HG03108 (cell line): ENCODE results near the gene PRICKLE2.

Experiments used
- ATAC-seq: cut with Tn5 transposase; IDR thresholded peaks from one replicate; pipeline ENCODE4 v1.9.1; 2021; ENCODE audit warnings: moderate library complexity; ENCODE audit not compliant: unreplicated experiment

Gene PRICKLE2

DNA sequence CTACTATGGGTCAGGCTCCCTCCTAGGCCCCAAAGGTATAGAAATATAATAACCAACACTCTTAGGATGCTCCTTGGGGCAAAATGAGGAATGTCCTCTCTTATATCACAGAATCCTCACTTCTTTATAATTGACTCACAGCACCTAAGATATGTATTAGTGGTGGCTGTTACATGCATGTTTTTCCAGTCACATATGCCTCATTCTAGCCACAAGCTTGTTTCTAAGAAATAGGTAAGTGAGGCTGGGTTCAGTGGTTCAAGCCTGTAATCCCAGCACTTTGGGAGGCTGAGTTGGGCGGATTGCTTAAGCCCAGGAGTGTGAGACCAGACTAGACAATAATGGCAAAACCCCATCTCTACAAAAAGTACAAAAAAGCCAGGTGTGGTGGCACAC is 144.0 kb downstream of the PRICKLE2 start:
- ATAC-seq = no peak

DNA sequence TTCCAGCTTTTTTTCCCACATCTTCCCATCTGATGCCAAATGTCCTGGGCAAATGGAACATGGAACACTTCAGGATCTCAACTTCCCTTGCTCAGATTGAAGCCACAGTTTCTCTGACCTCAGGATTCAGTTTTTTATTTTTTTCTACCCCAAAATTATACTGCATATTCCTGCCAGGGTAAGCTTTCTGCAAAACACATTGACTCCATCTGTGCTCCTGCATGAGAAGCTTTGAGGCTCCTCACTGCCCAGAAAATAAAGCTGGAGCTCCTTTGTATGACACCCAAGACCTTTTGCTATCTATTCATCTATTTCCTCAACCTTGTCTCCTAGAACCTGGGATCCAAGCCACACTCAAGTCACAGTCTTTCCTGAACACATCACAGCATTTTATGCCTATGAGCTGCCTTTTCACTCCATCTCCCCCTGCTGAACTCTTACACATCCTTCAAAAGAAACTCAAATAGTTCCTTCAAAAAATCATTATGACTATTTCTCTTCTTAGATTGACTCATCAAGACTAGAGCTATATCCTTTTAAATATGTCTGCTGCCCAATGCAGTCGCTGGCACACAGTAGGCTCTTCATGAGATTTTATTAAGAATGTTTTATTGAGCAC is 144.5 kb downstream of the PRICKLE2 start:
- ATAC-seq = no peak

DNA sequence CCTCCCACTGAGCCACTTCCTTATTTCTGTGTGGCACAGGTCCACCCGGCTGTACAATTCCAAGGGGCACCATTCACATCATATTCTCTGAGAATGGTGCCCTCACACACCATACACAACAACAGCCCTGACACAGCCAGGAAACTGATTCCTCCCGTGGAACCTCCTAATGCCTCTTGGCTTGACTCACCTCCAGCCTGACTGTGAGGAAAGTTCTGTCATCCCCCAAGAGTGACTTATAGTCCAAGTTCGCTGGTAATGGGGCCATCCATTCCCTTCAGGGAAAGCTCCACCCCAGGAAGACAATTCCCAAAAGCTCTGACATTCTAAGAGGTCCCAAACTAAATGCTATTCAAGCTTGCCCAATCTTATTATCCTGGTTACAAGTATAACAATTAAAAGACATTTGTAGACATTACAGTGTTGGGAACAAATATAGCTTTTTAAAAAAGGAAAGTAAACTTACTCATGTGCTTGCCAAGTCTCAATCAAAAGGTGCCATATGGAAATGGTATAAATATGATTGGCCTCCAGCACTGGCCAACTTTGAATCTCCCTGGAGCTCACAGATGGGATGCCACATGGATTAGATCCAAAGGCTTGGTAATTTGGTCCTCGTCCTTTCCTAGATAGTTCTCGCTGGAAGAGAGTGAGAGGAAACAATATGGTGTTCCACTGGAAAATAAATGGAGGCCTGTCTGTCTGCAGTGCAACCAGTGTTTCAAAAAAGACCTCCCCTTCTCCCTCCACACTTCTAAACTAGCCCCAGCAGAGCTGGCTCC is 145.7 kb downstream of the PRICKLE2 start:
- ATAC-seq = no peak

DNA sequence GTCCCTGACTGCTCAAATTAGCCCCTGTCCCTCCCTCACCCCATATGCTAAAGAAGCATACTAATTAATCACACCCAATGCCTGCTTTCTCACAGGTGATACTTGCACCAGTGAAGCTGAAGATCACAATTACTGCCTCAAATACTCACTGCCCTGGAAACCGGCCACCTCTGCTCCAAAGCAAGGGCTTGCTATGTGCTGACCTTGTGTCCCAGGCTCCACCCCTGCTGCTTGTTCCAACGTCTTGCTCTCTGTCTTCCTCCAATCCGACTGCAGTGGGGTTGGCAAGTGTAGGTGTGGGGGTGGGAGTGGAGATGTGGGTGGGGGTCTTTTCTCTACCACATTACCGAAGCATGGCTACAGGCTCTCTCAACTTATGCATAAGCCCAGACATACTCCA is 146.3 kb downstream of the PRICKLE2 start:
- no peak for ATAC-seq

DNA sequence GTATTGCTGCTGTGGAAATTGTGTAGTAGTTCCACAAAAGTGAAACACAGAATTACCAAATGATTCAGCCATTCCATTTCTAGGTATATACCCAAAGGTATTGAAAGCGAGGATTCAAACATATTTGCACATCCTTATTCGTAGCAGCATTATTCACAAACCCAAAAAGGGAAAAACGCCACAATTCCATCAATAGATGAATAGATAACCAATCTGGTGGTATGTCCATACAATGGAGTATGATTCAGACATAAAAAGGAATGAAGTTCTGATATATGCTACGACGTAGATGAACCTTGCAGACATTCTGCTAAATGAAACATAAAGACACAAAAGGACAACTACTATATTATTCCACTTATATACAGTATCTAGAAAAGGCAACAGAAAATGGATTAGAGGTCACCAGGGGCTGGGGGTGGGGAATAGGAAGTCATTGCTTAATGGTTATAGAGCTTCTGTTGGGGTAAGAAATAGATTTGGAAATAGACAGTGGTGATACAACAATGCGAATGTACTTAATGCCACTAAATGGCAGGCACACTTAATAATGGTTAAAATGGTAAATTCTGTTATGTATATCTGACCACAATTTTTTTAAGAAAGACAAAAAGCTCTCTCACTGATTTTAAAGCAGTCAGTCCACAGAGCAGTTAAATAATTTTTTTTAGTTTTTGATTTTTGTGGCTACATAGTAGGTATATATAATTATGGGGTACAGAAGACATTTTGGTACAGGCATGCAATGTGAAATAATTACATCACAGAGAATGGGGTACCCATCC is 150.2 kb downstream of the PRICKLE2 start:
- ATAC-seq = no peak

DNA sequence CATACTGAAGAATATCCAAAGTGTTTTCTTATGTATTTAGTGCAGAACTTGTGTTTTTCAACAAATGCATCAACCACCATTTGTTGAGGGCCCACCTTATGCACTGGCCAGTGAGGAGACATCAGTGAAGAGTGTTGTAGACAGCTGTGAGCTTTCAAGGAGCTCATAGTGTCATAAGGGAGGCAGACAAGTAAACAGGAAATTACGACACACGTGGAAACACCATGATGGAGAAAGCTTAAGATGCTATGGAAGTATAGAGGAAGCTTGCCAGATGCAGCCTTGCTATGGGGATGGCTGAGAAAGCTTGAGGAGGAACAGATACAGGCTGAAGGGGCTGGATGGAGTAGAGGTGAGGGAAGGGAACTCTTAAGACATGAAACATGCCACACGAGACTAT is 151.2 kb downstream of the PRICKLE2 start:
- no peak for ATAC-seq

DNA sequence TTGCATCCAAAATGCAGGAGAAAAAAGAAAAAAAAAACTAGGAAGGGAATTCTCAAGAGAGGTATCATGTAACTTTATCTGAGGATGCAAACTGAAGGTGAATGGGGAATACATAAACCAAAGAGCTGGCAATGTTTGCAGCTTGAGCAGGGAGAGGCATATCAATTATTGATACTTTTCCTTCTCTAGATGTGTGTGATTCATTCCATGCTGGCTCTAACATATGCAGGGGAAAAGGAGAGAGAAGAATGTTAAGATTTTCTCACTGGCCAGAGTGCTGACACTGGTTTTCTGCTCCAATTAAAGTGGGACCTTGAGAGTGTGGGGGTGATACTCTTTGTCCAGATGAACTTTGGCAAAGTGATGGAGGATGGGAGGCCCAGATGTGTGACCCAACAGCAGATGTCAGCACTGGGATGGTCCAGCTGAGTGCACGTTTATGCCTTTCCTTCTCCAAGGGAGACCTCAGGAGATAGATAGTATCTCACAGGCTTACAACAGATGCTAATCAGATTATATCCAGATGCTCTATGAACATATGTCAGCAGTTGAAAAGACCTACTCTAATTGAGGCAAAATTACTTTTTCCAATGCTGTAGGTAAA is 152.0 kb downstream of the PRICKLE2 start:
- ATAC-seq = no peak

DNA sequence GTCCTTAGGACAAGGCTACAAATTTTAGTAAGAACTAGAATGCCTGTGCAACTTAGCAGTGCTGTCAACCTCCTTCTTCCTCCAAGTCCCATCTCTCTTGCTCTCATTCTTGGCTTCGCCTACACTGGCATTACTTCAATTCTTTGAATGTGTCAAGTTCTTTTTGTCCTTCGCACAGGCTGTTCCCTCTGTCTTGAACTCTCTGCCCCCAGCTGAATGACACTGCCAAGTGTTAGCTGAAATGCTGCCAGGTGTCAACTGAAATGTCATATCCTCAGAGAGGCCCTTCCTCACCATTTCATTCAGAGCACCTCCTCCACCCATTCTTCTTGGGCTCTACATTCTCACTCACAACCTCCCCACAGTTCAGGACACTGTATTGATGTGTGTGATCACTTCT is 153.1 kb downstream of the PRICKLE2 start:
- no peak for ATAC-seq

DNA sequence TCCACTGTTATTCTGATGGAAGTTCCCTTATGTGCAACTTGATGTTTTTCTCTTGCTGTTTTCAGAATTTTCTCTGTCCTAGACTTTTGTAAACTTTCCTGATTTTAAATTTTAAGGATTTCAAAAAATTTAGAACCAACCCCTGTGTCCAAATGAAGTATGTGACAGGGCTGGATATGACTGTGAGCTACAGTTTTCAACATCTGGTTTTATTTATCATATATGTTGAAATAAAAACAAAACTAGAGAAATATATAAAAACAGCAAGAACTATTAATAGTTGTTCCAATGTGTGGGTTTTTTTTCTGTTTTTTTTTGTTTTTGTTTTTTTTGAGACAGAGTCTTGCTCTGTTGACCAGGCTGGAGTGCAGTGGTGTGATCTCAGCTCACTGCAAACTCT is 154.6 kb downstream of the PRICKLE2 start:
- ATAC-seq = no peak

DNA sequence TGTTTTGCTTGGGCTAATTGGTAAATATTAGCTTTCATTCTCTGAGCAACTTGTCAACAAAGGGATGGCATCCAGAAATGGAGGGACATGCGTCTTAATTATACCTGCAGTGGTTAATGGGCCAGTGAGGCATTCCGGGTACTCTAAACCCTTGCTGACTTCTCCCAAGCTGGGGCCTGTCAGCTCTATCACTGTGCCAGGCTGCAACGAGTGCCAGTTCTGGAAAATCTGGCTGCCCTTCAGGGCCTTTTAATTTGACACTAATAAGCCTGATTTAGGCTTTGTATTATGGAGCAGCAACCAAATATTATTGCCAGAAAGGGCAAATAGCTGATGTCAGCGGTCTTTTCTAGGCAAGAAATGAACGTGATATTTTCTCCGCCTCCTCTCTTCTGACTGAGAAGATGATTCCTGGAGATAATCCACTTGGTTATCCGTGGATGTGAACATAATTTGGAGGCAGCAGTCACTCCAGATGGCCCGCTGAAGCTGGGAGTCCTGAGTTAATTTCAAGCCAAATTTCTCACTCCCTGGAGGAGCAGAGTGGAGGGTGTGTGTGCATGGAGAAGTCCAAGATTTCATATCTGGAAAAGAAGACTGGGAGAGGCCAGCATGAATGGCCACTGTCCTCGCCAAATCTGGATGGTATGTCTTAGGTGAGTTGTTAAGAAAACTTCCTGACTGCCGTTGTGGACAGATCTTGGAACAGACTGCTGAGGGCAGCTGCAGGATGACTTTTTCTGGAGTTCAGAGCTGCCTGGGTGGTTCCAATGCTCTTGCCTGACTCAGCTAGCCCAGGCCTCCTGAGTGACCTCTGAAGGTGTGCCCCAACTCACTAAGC is 157.5 kb downstream of the PRICKLE2 start:
- ATAC-seq = no peak

DNA sequence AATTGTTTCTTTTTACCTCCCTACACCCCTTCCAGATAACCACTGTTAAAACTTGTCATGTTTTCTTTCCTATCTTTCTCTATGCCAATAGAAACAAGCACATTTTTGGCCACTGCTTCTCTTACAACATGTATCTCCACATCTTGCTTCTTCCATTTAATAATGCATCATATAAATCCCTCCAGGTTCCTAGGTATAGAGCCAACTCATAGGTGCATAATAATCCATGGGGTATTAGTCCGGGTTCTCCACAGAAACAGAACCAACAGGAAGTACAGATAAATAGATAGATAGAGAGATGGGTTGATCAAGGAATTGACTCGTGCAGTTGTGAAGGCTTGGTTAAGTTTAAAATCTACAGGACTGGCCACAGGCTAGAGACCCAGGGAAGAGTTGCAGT is 160.5 kb downstream of the PRICKLE2 start:
- no peak for ATAC-seq

DNA sequence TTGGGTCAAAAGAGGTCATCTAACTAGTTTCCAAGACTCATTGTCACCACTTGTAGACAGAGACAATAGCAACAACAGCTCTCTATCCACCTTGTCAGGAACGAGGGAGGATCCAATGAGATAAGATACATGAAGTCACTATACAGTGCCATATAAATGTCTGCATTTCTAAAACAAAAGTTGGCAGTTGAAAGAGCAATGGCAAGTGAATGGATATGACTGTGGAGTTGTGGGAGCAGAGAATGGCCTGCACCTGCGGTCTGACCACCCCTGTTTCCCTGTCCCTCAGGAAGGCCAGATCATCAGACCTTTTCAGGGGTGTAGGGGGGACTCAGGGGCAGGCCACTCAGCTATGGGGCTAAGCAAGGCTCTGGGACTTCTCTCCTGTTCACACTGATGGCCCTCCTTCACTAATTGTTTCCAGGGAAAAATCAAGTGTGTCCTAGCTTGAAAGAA is 161.3 kb downstream of the PRICKLE2 start:
- ATAC-seq = no peak

DNA sequence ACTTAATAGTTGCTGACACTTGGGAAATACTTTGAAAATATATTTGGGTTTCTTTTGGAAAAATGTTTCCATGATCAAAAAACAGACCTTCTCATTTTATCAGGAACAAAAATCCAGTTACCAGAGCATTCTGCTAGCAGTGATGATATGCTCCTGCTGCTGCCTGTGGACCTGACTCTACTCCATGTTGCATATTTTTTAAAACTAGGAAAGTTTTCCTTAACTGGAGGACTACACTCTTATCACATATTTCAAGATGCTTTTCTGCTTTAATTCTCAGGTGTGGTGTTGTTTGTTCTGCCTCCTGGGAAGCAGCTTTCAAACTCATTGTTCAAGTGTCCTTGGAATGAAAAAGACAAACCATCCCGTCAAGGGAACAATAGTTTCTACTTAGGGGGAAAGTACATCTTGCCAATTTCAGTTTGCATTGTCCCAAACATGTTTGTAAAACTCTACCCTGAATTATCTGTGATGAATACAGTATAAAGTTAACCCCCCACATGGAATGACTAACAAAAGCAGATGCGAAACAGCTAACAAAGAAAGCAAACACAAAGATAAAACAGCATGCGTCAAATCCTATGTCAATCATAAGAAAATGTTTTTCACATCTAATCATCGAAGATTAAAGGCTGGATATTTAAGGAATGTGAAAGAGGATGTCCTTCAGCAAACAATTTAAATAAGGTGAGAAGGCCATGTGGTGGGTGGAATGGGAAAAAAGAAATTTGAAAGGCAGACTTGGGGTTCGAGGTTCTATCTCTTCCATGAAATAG is 161.9 kb downstream of the PRICKLE2 start:
- ATAC-seq = no peak

DNA sequence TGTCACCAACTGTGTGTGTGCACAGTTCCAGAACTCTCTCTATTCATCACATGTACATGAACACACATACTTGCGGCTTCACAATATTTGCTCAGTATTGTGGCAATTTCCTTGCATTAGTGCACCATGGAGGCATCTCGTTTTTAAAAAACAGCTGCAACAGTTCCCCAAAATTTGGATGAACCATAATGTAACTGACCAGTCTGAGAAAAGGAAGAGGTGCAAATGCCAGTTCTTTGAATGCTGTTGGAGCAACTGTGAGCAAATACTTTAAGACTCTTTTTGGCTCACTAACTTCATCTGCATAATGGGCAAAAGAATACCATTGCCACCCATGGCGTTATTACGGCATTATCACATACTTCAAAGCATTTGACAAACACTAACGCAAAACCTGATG is 163.6 kb downstream of the PRICKLE2 start:
- ATAC-seq = no peak

DNA sequence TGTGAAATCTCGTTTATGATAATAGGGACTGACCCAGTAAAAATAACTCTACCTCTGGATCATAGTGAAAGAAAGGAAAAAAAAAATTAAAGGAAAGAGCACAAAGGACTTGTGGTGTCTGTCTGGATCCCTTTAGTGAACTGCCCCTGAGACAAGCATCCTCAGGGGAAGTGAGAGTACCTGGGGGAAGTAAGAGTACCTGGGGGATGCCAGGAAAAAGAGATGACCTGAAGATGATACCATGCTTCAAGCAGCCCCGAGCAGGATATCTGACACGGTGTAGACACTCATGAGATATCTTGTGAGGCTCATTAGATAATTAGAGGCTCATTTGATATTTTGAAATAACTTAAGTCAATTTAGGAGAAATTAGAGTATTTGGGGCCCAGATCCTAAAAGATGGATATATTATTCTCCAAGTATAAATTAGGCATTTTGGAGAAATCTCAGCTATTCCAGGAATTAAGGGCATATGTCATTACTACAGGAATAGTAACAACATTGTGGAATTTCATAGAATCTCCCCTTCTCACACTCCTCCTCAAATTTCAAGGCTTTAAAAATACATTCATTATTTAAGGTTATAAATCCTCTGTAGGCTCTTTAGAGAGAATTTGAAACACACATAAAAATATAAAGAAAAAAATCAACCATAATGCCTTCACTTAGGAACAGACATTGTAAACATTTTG is 165.6 kb downstream of the PRICKLE2 start:
- no peak for ATAC-seq

DNA sequence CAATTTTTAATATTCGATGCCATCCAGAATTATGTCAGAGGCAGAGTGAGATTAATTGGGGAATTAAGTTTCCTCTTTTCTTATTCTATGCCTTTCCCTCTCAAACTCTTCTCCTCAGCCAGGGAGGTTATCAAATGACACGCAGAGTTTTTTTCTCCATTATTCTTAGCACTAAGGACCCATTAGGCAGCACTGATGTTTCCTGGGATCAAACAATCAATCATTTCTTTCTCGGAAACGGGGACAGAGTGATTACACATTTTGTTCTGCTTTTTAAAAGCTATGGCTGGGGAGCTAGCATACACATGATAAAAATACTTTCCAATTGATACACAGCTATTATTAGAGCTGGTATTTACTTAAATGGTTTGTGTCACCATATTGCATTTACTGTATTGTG is 166.7 kb downstream of the PRICKLE2 start:
- ATAC-seq = no peak

DNA sequence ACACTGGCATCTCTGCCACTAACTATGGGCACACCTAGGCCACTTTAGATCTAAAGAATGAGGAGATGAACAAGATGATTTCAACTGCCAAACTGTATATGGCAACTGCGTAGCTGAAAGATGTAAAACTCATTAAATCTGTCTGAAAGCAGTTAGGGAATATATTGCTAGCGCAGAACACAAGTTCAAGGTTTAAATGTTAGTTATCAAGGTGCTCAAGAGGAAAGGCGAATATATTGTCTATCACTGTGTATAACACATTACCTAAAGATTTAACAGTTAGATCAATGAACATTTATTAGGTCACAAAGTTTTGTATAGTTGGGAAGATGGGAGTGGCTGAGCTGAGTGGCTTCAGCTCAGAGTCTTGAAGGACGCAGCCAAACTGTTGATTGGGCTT is 168.0 kb downstream of the PRICKLE2 start:
- no peak for ATAC-seq

DNA sequence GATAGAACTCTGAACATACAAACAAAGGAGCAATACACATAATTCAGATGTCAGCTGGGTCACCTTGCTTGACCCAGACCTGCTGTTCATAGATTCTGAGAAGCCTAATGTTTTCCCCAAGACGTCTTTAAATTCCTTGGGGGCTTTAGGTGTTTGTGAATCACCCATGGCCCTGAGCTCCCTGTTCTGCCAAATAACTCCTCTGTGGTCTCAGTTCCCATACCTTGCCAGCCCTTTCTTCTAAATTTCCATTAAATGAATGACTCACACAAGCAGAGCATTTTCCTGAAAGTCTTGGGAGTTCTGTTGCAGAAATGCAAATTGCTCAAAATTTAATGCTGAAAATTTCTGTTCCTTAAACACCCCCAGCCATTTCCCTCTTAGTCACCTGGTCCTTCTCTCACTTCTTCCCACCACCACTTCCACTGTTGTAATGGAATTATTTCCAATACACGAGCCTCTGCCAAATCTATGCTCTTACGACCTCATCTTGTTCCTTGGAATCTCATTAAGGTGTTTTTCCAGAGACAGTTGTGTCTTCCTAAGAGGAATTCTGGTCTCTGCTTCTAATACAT is 168.6 kb downstream of the PRICKLE2 start:
- ATAC-seq = no peak

DNA sequence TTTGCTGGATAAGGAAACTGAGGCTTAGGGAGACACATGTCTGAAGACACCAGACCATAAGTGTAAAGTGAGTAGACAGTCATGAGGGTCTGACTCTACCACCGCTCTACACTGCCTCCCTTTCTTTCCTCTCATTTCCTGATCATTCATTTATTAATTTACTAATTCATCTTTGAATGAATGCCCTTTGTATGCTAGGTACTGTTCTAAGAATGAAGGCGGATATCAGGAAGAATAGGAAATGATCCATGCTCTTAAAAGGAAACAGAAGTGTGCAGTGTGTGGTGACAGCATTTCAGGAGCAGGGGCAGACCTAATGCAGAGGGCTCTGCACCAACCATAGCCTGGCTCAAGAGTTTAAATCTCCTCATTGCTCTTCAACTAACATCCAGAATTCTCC is 170.2 kb downstream of the PRICKLE2 start:
- ATAC-seq = no peak
